Stimulated activated CD4-positive, alpha-beta T cell treated with anti-CD3 and anti-CD28 coated beads, TNF-alpha, amount 100 ng/mL, for 48 hours (primary cell): Measurements from ENCODE around the gene RAB11FIP2.
"Not testable (repeated sequence)": the region's sequence is repeated elsewhere in the genome, so short reads cannot be mapped to it uniquely, and the experiment has no call there.

Experiments
- DNase-seq, 3 donors: peaks; one replicate each; pipeline ENCODE4 v3.0.0-alpha.2; 2020; ENCODE audit warnings: low read depth in 3 of 3

Gene RAB11FIP2

DNA sequence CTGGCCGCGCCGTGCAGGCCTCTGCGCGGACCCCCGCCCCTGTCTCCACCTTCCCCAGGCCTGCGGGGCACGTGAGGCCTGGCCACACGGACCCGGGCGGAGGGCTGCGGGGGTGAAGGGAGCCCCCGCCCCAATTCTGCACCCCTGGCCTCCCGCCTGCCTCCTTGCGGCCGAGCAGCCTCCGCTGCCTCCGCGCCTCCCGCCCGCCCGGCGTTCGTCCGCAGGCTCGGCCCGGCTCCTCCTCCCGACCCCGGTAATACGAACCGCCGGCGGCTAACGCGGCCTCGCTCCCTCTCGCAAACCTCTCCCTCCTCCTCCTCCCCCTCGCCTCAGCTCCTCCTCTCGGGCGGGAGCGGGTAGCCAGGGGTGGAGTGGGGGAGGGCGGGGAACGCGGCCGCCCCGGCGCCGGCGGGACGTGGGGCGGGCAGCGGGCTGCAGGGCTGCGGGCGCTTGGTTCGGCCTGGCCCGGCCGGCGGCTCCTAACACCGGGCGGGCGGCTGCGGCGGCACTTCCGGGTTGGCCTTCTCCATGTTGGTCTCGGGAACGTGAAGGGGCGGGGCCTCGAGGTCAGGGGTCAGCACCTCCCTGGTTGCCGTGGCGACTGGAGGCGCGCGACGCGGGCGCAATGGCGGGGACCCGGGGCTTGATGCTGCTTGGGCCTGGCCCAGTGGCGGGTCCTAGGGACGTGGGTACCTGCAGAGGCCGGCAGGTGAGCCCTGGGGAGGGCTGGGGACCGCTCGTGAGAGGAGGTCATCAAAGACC, at the start of gene RAB11FIP2:
Gene RAB11FIP2, minus strand, starts transcription at position 547 of the 762 bp plus-strand sequence. CDS start 778 bp downstream, outside the sequence.
- DNase-seq = peak; percentile 87 to 94 (median 88)

DNA sequence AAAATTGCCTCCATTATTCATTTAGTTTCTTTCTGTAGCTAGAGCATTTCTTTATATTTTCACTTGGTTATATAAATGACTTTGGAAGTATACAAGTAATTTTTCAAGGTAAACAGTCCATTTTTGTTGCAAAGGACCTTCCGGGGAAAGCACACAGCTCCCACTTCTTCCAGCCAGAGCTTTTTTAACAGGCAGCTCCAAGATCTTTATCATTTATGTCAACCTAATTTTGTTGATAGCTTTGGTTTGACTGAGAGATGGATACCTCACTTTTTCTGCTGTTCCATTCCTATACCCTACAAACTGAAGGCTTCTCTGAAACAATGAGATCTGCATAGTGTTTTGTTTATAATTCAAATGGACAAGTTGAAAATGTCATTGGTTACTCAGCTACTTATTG, 49.3 kb upstream of the RAB11FIP2 start:
- DNase-seq = no peak

GRCh38 chr10:118092209-118092608, 45.5 kb upstream of the RAB11FIP2 start:
- no peak for DNase-seq

DNA sequence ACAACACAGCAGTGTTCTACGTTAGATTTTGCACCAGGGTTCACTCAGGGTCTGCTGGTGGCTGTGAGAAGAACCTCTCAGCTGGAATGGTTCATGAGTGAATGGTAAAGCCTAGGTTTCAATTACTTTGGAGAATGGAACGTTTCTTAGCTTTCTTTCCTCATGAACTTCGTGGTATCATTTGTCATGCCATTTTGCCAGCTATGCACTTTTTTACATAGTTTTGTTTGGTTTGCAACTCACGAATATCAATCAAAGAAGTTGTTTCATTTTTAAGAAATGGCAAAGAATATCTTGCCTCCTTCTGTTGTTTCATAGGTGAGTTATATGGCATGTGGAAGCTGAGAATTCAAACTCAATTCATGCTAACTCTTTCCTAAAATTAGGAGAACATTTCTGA, 34.1 kb upstream of the RAB11FIP2 start:
- DNase-seq = no peak

DNA sequence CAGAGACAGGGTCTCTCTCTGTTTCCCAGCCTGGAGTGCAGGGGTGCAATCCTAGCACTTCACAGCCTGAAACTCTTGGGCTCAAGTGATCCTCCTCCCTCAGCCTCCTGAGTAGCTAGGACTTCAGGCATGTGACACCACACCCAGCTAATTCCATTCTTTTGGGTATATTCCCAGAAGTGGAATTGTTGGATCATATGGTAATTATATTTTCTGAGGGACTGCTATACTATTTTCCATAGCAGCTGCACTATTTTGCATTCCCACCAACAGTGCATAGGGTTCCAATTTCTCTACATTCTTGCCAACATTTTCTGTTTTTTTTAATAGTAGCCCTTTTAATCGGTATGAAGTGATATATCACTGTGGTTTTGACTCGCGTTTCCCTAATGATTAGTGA, 30.0 kb upstream of the RAB11FIP2 start:
- no peak for DNase-seq

- no peak for DNase-seq
Observed at GRCh38 chr10:118072840-118073239, 26.1 kb upstream of the RAB11FIP2 start.

DNA sequence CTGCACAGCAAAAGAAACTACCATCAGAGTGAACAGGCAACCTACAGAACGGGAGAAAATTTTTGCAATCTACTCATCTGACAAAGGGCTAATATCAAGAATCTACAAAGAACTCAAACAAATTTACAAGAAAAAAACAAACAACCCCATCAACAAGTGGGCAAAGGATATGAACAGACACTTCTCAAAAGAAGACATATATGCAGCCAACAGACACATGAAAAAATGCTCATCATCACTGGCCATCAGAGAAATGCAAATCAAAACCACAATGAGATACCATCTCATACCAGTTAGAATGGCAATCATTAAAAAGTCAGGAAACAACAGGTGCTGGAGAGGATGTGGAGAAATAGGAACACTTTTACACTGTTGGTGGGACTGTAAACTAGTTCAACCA, 20.6 kb upstream of the RAB11FIP2 start:
- DNase-seq = not testable (repeated sequence)

DNA sequence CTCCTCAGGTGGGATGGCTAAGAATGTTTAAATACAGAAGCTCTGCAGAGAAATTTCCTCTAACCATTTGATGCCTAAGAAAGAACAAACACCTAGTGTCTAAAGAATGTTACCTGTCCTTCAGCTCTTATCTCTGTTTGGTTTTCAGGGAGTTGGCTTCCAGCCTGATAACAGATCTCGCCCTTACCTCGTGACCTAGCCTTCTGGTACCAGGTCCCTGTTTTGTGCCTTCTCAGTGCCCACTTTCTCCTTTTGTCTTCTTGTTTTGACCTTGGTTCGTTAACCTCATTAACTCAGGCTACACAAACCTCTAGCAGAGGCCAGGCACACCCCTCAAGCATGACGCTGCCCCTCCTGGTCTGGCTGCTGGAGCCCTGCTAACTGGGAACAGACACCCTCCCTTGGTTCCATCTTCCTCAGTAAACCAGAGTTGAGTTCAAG, 16.1 kb upstream of the RAB11FIP2 start:
- DNase-seq = no peak

DNA sequence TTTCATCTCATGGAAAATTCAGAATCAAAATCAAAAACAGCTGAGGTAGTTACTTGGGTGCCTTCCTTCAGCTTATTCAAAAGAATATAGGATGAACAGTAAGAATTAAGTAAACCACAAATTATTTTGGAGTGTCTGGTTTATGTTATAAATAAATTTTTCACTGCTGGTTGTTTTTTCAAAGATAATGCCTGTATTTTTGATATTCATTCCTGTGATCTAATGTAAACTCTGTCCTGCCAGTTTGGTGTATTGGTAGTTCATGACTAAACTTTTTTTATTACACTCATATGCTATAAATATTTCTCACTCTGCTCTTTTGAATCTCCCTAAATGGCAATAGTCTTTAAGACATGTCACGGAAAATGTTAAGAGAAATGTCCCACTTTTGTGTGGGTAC, 11.6 kb upstream of the RAB11FIP2 start:
- no peak for DNase-seq

GRCh38 chr10:118057361-118057760, 10.6 kb upstream of the RAB11FIP2 start:
- DNase-seq = no peak

- no peak for DNase-seq
Observed at GRCh38 chr10:118054383-118054782, 7.6 kb upstream of the RAB11FIP2 start.

DNA sequence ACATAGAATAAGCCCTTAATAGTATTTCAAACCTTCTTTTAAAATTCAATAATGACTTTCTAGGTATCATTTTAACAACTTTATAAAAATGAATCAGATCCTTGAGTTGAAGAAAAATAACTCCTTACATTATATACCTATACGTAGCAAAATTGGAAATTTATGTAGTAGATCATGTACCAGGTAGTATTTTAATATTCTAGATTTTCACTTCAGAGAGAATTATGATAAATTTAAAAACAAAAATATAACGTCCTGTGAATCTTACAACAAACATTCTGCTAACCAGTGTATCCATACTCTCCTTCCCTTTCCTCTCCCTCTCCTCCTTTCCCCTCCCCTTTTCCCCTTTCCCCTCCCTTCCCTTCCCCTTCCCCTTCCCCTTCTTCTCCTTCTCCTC, 6.1 kb upstream of the RAB11FIP2 start:
- DNase-seq = no peak

- no peak for DNase-seq
Observed at GRCh38 chr10:118047880-118048279, 1.1 kb upstream of the RAB11FIP2 start.

DNA sequence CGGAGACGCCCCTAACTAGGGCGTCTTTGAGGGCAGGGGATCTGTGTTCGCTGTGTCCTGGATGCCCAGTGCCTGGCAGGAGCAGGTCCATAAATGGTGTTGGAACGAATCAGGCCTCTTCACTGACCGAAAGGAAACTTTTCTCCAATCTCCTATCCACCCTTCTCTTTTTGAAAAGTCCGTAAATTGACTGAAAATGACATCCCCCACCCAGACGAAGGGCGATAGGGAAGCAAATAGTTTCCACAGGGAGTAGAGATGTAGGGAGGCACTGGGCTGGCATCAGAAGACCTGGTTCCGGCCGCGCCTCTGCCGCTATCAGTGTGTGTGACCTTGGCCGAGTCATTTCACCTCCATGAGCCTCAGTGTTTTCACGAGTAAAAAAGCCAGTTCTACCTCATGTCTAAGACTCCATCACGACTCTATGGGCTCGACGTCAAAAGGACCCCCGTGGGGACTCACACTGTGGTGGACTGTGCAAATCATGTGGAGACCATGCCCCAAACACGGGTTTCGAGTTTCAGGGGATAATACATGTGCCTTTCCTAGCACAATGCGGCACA, 497 bp upstream of the RAB11FIP2 start:
- DNase-seq = no peak

DNA sequence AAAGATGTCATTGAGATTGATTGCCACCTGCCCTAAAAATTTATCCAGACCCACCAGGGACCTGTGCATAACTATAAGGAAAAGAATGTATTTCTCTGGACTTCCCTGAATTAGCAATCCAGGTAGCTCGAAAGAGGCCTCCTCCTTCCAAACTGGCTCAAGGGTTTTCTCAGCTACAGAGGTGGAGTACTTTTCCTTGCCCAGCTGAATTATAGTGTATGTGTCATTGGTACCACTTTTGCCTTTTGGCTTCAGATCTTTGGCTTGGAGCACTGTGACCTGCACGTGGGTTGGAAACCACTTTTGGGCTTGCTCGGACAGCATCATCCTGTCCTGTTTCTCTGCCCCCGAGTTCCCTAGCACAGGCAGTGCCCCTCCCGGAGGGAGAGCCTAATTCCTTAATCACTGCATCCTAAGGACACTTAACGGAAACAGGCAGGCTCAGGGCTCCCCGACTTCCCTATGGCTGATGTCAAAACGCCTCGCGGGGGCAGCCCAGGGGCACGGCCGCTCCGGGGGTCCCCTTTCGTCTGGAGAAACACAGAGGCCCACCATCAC, 825 bp downstream of the RAB11FIP2 start:
- DNase-seq = peak in 1 of 3 donors; percentile 17

DNA sequence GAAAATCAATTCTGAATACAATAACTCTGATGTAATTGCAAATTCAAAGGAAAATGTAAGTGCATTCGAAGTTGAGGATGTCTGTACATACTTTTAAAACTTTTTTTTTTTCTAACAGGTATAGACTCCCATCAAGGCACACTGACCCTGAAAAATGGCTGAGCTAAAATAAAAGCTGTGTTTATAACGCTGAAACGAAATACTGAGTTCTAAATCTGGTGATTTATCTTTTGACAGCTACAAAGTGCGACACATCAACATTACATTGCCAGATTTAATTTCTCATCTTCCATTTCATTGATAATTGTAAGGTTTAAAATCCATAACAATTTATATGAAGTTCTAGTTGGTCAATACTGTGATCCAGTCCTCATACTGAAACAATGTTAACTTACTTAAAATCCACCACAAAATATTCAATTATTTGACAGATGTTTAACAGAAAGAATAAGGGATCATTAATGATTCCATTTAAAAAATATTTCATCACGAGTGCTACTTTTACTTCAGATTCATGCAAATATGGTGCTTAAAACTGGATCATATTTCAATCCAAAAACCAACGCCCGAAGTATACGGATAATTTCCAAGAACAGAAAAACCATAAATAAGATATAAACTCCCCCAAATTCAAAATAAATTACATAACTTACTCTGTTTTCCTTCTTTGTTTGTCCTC, 1.4 kb downstream of the RAB11FIP2 start:
- no peak for DNase-seq

- DNase-seq = no peak
Observed at GRCh38 chr10:118042827-118043242, 3.9 kb downstream of the RAB11FIP2 start.

GRCh38 chr10:118042336-118042735, 4.4 kb downstream of the RAB11FIP2 start:
- no peak for DNase-seq

- no peak for DNase-seq
Observed at GRCh38 chr10:118041316-118041715, 5.4 kb downstream of the RAB11FIP2 start.

GRCh38 chr10:118036281-118036875, 10.4 kb downstream of the RAB11FIP2 start:
- no peak for DNase-seq

GRCh38 chr10:118035354-118036005, 11.3 kb downstream of the RAB11FIP2 start:
- no peak for DNase-seq
